ENCODE results near the gene ADGRB2.

ADGRB2 gene

DNA sequence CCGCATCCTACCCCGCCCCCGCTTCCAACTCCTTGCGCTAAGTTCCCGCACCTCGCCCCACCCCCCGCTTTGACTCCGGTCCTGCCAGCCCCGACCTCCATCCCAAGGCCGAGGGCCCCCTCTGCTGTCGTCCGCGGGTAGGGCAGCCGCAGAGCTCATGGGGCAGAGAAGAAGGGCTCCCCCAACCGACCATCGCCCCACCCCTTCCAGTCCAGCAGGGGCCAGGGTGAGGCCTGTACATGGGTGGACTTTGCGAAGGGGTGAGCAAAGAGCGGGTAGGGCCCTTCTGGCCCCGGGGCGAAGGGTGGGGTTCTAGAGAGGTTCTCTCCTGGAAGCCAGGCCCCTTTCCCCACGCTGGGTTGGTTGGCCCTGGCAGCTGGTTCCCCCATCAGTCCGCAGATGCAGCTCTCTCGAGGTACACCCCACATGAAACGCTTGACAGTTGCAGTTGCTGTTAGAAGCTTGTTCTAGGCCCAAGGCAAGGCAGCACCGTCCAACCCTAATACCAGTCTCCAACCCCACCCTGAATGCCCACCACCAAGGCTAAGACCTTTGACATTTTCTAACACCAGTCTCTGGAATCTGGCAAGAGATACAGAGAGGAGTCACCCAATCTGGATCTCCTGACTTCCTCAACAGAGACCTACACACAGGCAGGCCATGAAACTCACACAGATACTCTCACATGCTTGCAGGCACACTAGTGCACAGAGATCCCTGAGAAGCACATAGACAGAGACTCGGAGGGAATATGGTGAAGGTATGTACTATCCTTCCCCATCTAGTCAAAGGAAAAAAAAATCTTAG lies 25.3 kb upstream of the ADGRB2 start:
- peak; percentile 99 for DNase-seq
- Mint-ChIP-seq H3K27me3 (no peaks in the 10 kb centered on the region), H3K27ac (no peak overlapping the region), H3K4me1 (peaks cover 12% of the 10 kb centered on the region), H3K36me3 (ENCODE audit: low read depth) (no peaks in the 10 kb centered on the region), H3K4me3 (peak overlapping the region; percentile 80), H3K9me3 (no peaks in the 10 kb centered on the region)
- peak; percentile 82 for ATAC-seq

DNA sequence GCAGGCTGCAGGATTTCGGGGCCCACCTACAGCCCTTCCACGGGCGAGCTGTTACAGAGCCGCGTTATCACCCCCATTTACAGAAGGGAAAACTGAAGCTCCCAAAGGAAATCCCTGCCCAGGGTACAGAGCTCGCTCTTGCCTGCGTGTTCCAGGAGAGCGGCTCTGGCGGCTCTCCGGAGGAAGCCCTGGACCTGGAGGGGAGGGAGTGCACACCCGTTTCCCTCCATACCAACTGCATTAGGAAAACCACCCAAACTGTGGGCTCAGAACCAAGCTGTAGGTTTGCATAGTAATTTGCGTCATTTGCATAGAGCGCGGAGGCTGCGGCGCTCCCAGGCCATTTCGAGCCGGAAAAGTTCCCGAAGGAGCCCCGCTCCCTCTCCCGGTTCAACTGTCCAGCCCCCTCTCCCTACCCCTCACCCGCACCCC lies 24.7 kb upstream of the ADGRB2 start:
- Mint-ChIP-seq H3K27me3 (no peaks in the 10 kb centered on the region), H3K27ac (no peak overlapping the region), H3K9me3 (no peaks in the 10 kb centered on the region), H3K4me1 (peaks cover 14% of the 10 kb centered on the region), H3K36me3 (ENCODE audit: low read depth) (no peaks in the 10 kb centered on the region), H3K4me3 (peak overlapping the region; percentile 80)
- DNase-seq, result no peak
- ATAC-seq, result peak; percentile 37

DNA sequence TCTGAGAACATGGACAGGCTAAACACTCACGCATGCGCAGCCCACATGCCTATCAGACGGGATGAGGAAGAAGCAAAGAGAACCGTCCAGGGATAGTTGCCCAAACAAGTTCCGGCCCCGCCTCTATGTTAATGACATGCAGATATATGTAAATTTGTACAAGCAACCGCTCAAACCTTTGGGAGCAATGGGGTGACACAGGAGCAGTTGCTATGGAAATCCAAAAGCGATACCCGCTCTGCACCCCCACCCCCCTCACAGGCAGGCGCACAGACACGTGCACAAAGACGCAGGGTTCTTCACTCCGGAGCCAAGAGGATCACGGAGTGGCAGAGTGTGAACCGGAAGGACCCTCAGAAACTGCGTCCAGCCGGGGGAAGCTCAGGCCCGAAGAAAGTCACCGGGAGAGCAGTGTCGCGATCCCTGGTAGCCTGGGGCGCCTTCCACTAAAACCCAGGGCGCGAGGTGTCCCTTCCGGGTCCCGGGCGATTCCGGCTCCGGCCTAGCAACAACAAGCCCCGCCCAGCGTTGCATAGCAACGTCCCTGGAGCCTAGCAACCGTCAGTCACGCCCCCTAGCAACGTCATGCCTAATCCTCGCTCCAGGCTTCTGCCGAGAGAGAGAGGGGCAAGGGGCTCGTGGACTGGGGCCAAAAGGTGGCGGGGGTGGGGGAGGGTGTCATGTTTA lies 24.1 kb upstream of the ADGRB2 start:
- Mint-ChIP-seq H3K36me3 (ENCODE audit: low read depth) (no peaks in the 10 kb centered on the region), H3K27ac (peak overlapping the region; percentile 77), H3K4me1 (peaks cover 14% of the 10 kb centered on the region), H3K9me3 (no peaks in the 10 kb centered on the region), H3K27me3 (no peaks in the 10 kb centered on the region), H3K4me3 (peak overlapping the region; percentile 80)
- DNase-seq (peak; percentile 95), ATAC-seq (peak; percentile 77)

DNA sequence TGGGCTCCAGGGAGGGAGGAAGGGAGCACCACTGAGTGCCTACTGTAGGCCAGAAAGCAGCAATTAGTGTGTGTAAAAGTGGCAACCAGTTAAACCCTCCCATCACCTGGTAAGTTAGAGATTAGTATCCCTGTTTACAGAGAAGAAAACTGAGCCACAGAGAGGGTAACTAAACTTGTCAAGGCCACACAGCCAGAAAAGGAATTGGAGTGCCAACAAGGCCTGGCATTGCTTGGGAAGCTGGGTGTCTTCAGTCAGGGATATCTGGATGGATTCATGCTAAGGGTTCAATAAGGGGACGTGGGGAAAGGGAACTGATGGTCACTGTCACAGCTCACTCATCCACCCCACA lies 23.6 kb upstream of the ADGRB2 start:
- H3K4me1 Mint-ChIP-seq, result peaks cover 14% of the 10 kb centered on the region
- peak overlapping the region; percentile 80 for H3K4me3 Mint-ChIP-seq
- no peaks in the 10 kb centered on the region for H3K36me3 Mint-ChIP-seq (ENCODE audit: low read depth)
- ATAC-seq (no peak), DNase-seq (no peak)
- no peaks in the 10 kb centered on the region for H3K9me3 Mint-ChIP-seq
- H3K27ac Mint-ChIP-seq, result peak overlapping the region; percentile 77
- no peaks in the 10 kb centered on the region for H3K27me3 Mint-ChIP-seq

DNA sequence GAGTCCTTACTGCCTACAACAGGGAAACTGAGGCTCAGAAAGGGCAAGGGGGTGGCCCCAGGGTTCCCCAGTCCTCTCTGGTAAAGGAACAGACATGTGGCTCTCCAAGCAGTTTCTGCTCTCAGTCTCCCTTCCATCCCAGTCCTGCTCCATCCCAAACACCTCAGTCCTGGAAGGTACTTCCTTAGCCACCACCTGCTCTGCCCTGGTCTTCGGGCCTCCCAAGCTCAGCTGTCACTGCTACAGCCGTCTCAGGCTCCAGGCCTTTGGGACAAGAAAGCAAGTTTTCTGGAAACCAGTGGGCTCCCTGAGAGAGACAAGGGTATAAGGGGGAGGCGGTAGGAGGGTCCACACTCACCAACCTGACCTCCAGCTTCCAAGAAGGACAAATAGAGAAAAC lies 23.1 kb upstream of the ADGRB2 start:
- ATAC-seq, result no peak
- Mint-ChIP-seq H3K27me3 (no peaks in the 10 kb centered on the region), H3K9me3 (no peaks in the 10 kb centered on the region), H3K4me3 (peak overlapping the region; percentile 80), H3K36me3 (ENCODE audit: low read depth) (no peaks in the 10 kb centered on the region), H3K4me1 (peaks cover 14% of the 10 kb centered on the region), H3K27ac (no peak overlapping the region)
- DNase-seq, result no peak

DNA sequence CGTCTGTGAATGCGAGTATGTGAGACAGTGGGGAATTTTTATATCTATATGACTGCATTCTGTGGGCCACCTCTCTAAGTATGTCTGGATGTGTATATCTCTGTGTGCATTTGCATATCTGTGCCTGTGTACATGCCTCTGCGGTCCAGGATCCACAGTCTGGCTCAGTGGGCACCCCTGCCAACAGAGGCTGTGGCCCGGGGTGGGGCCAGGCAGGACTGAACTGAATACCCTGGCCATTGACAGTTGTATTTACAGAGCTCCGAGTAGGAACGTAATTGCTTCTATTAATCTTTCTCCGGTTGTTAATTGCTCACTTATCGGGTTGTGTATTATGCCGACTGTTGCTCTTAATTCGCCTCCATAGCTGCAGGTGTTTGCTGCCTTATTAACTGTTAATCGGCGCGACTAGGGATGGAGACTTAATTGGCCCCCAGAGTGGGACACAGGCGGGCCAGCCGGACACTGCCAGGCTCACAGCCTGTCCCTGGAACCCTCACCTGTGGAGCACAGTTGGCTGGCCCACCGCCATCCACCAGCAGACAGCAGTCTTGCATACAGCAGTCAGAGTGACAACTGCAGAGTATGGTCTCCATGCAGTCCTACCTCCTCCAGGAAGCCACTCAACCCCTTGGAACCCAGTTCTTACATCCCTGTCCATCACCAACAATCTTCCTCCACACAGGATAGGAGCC lies 22.4 kb upstream of the ADGRB2 start:
- no peak overlapping the region for H3K27ac Mint-ChIP-seq
- H3K27me3 Mint-ChIP-seq, result no peaks in the 10 kb centered on the region
- peaks cover 14% of the 10 kb centered on the region for H3K4me1 Mint-ChIP-seq
- H3K4me3 Mint-ChIP-seq, result no peak overlapping the region
- ATAC-seq (no peak), DNase-seq (no peak)
- H3K36me3 Mint-ChIP-seq (ENCODE audit: low read depth), result no peaks in the 10 kb centered on the region
- H3K9me3 Mint-ChIP-seq, result no peaks in the 10 kb centered on the region

DNA sequence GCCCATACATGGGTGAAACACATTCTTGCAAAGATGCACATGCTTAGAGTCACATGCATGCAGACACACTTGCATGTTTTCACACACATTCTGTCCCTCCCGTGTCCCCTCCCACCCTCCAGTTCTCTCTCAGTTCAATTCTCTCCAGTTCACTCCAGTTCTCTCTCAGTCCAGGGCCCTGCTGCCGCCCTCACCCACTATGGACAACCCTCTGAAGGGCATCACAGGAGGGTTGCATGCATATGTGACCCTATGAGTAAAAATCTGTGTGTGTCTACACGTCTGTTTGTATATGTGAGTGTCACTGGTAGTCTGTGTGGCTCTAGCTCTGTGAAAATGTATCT lies 21.8 kb upstream of the ADGRB2 start:
- no peak overlapping the region for H3K4me3 Mint-ChIP-seq
- DNase-seq (no peak), ATAC-seq (no peak)
- peaks cover 14% of the 10 kb centered on the region for H3K4me1 Mint-ChIP-seq
- H3K27me3 Mint-ChIP-seq, result no peaks in the 10 kb centered on the region
- H3K9me3 Mint-ChIP-seq, result no peaks in the 10 kb centered on the region
- H3K36me3 Mint-ChIP-seq (ENCODE audit: low read depth), result no peaks in the 10 kb centered on the region
- H3K27ac Mint-ChIP-seq, result no peak overlapping the region

DNA sequence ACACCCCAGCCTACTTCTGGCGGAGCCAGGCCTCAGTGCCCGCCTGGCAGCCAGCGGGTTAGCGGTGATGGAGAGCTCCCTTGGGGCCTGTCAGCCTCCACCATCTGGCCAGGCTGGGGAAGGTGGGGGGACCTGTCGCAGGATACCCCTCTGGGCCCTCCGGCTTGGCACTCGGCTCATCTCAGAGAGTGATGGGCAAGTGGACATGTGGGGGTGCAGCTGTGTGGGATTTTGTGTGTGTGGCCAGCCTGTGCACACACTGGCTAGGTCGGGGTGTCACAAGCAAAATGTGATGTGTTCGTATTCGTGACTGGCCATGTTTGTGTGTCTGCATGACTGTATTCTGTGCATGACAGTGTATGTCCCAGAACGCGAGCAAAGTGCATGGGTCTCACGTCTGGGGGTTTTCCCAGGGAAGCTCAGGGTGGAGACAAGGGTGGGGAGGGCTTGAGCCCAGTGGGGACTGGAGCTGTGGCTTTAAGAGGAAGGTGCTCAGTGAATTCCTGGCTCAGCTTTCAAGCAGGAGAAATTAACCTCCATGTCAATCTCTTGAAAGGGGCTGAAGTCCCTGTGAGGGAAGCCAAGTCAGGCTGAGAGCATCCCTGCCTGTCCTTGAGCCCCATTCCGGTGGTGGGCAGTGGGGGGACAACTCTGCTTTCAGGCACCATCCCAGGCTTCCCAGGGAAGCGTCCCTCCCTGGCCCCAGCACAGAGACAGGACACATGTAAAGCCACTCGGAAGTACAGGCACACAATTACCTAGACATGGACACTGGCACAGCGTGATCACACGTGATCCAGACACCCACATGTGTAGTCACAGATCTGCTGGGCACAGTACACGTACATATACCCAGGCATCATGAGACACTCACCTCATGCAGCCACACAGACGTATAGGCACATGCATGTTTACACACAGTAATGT lies 21.1 kb upstream of the ADGRB2 start:
- Mint-ChIP-seq H3K36me3 (ENCODE audit: low read depth) (no peaks in the 10 kb centered on the region), H3K4me3 (no peak overlapping the region)
- no peak for ATAC-seq

DNA sequence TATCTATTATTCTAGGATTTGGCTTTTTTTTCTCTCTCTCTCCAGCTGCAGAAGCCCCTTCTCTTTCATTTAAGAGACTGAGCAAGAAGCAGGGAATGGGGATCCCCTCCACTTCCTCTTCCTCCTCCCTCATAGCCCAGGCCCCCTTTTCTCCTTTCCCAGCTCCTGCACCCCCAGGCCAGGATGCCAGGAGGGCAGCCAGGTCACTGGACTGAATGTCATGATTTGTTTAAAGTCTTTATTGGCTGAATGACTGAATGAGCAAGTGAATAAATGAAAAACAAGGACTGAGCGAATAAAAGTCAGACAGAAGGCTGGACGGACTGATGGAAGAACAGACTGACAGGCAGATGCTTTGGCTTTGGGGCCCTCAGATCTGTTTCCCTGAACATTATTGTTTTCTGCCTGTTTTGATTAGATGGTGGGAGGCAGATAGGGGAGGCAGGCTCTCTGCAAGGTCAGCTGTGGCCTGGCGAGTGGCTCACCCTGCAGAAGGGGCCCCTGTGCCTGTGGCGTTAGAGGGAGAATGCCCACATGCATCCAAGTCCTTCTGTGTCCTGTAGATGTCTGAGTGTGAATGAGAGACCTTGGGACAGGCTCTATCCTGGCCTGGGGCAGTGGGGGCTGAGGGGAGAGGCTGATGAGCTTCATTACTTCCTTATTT lies 20.3 kb upstream of the ADGRB2 start:
- H3K27me3 Mint-ChIP-seq, result no peaks in the 10 kb centered on the region
- H3K27ac Mint-ChIP-seq, result no peak overlapping the region
- H3K4me3 Mint-ChIP-seq, result no peak overlapping the region
- peaks cover 14% of the 10 kb centered on the region for H3K4me1 Mint-ChIP-seq
- no peaks in the 10 kb centered on the region for H3K9me3 Mint-ChIP-seq
- no peaks in the 10 kb centered on the region for H3K36me3 Mint-ChIP-seq (ENCODE audit: low read depth)
- ATAC-seq (no peak), DNase-seq (no peak)

More for the DNA sequence above, 21.1 kb upstream of the ADGRB2 start:
- Mint-ChIP-seq H3K27ac (no peak overlapping the region), H3K4me1 (peaks cover 14% of the 10 kb centered on the region), H3K9me3 (no peaks in the 10 kb centered on the region), H3K27me3 (no peaks in the 10 kb centered on the region)
- DNase-seq, result no peak

DNA sequence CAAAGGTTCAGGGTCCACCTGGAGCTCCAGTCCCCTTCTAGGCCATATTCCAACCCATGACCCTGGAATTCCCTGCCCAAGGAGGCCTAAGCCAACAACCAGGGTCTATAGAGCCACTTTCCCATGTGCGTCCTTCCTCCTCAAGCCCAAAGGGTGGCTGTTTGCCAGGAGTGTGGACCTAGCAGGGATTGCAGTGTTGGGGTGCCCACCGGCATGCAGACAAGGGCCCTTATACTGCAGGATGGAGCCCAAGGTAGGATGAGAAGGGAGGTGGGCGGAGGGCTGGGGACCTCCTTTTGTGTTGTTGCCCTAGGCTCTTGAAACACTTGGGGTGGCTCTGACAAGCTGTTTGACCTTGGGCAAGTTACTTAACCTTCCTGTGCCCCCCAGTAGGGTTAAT lies 19.7 kb upstream of the ADGRB2 start:
- H3K4me3 Mint-ChIP-seq, result no peak overlapping the region
- ATAC-seq (no peak), DNase-seq (no peak)
- H3K36me3 Mint-ChIP-seq (ENCODE audit: low read depth), result no peaks in the 10 kb centered on the region
- H3K27ac Mint-ChIP-seq, result no peak overlapping the region
- H3K4me1 Mint-ChIP-seq, result peaks cover 14% of the 10 kb centered on the region
- no peaks in the 10 kb centered on the region for H3K9me3 Mint-ChIP-seq
- H3K27me3 Mint-ChIP-seq, result peaks cover 3% of the 10 kb centered on the region

DNA sequence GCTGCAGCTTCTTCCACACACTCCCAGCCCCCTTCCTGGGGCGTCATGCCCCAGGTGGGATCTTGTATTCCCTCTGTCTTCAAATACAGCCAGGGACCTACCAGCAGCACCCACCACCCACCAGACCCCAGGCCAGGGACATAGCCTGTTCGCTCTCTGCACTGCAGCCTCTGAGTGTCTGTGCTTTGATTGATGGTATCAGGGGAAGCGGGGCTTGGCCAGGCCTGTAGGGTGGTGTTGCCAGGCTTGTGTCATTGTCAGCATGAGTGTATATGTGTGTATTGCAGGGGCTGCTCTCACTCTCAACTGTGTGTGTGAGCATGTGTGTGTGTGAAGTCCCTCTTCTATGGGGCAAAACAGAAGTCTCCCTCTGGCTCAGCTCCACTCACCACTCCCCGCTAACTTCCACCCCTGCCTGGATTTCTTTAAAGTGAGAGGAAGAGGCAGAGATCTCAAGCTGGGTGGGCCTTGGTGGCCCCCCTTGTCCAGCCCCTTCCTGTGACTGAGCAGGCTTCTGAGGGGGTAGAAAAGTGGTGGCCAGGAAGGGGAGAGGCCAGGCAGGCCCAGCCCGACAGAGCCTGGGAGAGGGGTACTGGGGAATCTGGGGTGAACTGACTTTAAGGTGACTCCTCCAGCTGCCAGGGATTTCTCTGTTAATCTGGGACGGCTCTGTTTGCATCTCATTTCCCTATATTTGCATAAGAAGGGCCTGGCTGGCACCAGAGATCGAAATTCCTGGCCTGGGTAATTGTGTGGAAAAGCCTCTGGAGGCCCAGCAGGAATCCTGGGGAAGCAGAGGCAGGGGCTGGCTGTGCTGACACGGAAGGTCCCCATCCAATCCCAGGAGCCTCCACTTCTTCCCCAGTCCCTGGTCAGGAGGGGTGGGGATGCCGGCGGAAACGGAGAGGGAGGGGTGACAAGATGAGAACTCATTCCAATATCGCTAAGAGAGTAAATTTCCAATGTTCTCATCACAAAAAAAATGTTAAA lies 18.6 kb upstream of the ADGRB2 start:
- Mint-ChIP-seq H3K4me1 (peaks cover 8% of the 10 kb centered on the region), H3K27ac (no peak overlapping the region), H3K27me3 (peaks cover 4% of the 10 kb centered on the region), H3K36me3 (ENCODE audit: low read depth) (no peaks in the 10 kb centered on the region), H3K4me3 (no peak overlapping the region), H3K9me3 (no peaks in the 10 kb centered on the region)
- DNase-seq, result no peak
- no peak for ATAC-seq

DNA sequence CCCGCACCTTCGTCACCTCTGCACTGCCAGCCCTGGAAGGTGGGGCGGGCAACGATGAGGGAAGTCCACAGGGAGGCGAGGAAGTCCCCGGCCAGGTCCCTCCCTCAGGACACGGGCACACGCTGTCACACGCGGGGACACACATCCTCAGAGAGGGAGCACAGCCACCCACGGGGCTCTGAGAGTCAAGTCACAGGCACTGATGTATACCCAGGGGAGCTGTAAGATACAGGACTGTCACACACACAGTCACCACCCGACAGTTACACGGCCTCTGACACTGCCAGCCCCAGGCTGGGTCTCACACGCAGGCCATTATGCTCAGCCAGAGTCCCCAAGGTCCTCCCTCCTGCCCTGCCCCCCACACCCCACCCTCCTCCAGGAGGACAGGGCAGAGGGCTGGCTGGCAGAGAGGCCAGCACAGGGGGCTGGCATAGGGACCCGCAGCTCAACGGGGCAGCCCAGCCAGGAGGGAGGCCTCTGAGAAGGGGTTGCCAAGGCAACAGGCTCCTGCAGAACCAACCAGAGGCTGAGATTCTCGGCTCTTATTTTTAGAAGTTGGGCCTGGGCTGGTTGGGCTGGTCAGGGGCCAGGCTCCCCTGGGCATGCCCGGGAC lies 17.7 kb upstream of the ADGRB2 start:
- Mint-ChIP-seq H3K27me3 (peaks cover 4% of the 10 kb centered on the region), H3K4me1 (peaks cover 5% of the 10 kb centered on the region), H3K27ac (no peak overlapping the region), H3K4me3 (no peak overlapping the region), H3K36me3 (ENCODE audit: low read depth) (no peaks in the 10 kb centered on the region), H3K9me3 (no peaks in the 10 kb centered on the region)
- ATAC-seq (no peak), DNase-seq (no peak)

All from activated naive CD8-positive, alpha-beta T cell treated with anti-CD3 and anti-CD28 coated beads, Interleukin-2, amount 50 U/mL, for 24 hours (primary cell).